Trophoblast cell (in vitro differentiated cells and primary cell): Measurements from ENCODE around the gene SERPINE2.

ENCODE experiments used
- DNase-seq, 2 donors: peaks; one replicate each; pipeline ENCODE4 v3.0.0-alpha.2; 2016
- H2AFZ ChIP-seq: 2 replicates; pipeline ENCODE4 v1.6.1; 2013; ENCODE audit warnings: low read length, moderate library complexity, mild to moderate bottlenecking; ENCODE audit not compliant: insufficient read depth, poor library complexity
- H2AK5ac ChIP-seq: 2 replicates; pipeline ENCODE4 v1.6.1; 2013; ENCODE audit warnings: mild to moderate bottlenecking, low read length
- H2BK120ac ChIP-seq: 2 replicates; pipeline ENCODE4 v1.6.1; 2013; ENCODE audit warnings: low read length, mild to moderate bottlenecking, moderate library complexity; ENCODE audit not compliant: insufficient read depth, poor library complexity
- H2BK12ac ChIP-seq: 2 replicates; pipeline ENCODE4 v1.6.1; 2013; ENCODE audit warnings: mild to moderate bottlenecking, low read length, moderate library complexity
- H2BK5ac ChIP-seq: 2 replicates; pipeline ENCODE4 v1.6.1; 2013; ENCODE audit warnings: low read length, low read depth, moderate library complexity, mild to moderate bottlenecking; ENCODE audit not compliant: poor library complexity
- H3K14ac ChIP-seq: 2 replicates; pipeline ENCODE4 v1.6.1; 2013; ENCODE audit warnings: mild to moderate bottlenecking, low read length
- H3K18ac ChIP-seq: 2 replicates; pipeline ENCODE4 v1.6.1; 2013; ENCODE audit warnings: mild to moderate bottlenecking, low read length
- H3K23ac ChIP-seq: 2 replicates; pipeline ENCODE4 v1.6.1; 2013; ENCODE audit warnings: low read length
- H3K27ac ChIP-seq: 2 replicates; pipeline ENCODE4 v1.5.1; 2013; ENCODE audit warnings: low read depth, mild to moderate bottlenecking, inconsistent platforms, low read length, moderate library complexity
- H3K27me3 ChIP-seq: 2 replicates; pipeline ENCODE4 v1.6.1; 2013; ENCODE audit warnings: inconsistent platforms, mild to moderate bottlenecking, low read length, moderate library complexity; ENCODE audit not compliant: insufficient read depth
- H3K36me3 ChIP-seq, 2 experiments: 1 replicate in 1 of 2; 2 replicates in 1 of 2; pipeline ENCODE4 v1.6.1; 2013; ENCODE audit warnings: low read length in 2 of 2, mild to moderate bottlenecking in 2 of 2, moderate library complexity in 1 of 2; ENCODE audit not compliant: insufficient read depth in 2 of 2, control insufficient read depth in 1 of 2
- H3K4ac ChIP-seq: 2 replicates; pipeline ENCODE4 v1.6.1; 2013; ENCODE audit warnings: low read depth, mild to moderate bottlenecking, low read length, moderate library complexity
- H3K4me1 ChIP-seq, 2 experiments: 1 replicate in 1 of 2; 2 replicates in 1 of 2; pipeline ENCODE4 v1.6.1; 2013; ENCODE audit warnings: low read length in 2 of 2, mild to moderate bottlenecking in 2 of 2, moderate library complexity in 1 of 2; ENCODE audit not compliant: insufficient read depth in 2 of 2, control insufficient read depth in 1 of 2
- H3K4me2 ChIP-seq: 2 replicates; pipeline ENCODE4 v1.6.1; 2013; ENCODE audit warnings: inconsistent platforms, mild to moderate bottlenecking, low read length, moderate library complexity
- H3K4me3 ChIP-seq: 2 replicates; pipeline ENCODE4 v1.5.1; 2013; ENCODE audit warnings: mild to moderate bottlenecking, low read depth, low read length, inconsistent platforms
- H3K79me1 ChIP-seq: one replicate; pipeline ENCODE4 v1.6.1; 2013; ENCODE audit warnings: low read length
- H3K79me2 ChIP-seq: 2 replicates; pipeline ENCODE4 v1.6.1; 2013; ENCODE audit warnings: low read length, mild to moderate bottlenecking; ENCODE audit not compliant: control insufficient read depth, insufficient read depth, poor library complexity
- H3K9ac ChIP-seq: 2 replicates; pipeline ENCODE4 v1.6.1; 2013; ENCODE audit warnings: mild to moderate bottlenecking, low read length
- H3K9me3 ChIP-seq: 2 replicates; pipeline ENCODE4 v1.6.1; 2013; ENCODE audit warnings: low read depth, mild to moderate bottlenecking, control low read depth, inconsistent platforms, low read length; ENCODE audit not compliant: insufficient read depth
- H4K12ac ChIP-seq: 2 replicates; pipeline ENCODE4 v1.6.1; 2013; ENCODE audit warnings: low read depth, mild to moderate bottlenecking, low read length, moderate library complexity
- H4K8ac ChIP-seq: 2 replicates; pipeline ENCODE4 v1.6.1; 2013; ENCODE audit warnings: low read depth, mild to moderate bottlenecking, low read length, moderate library complexity
- H4K91ac ChIP-seq: one replicate; pipeline ENCODE4 v1.6.1; 2013; ENCODE audit warnings: low read depth, mild to moderate bottlenecking, low read length, moderate library complexity
- WGBS: extraction: QIAGEN DNeasy Blood & Tissue Kit; methylation state at CpG from one replicate; pipeline ENCODE4 v1.1.7; 2013; ENCODE audit warnings: missing lambda C conversion rate; ENCODE audit not compliant: insufficient read length, insufficient coverage; ENCODE audit errors: extremely low coverage; 5-methylcytosine and 5-hydroxymethylcytosine counted together

Gene SERPINE2

GRCh38 chr2:224042191-224042696, 3.2 kb upstream of the SERPINE2 start:
- Histone ChIP-seq H3K4me3 (no peak overlapping the region), H4K91ac (no peak overlapping the region), H3K23ac (no peak overlapping the region), H3K79me1 (peaks cover 3% of the 10 kb centered on the region), H3K27me3 (peaks cover 3% of the 10 kb centered on the region), H2BK12ac (no peak overlapping the region), H3K4me2 (no peak overlapping the region), H3K27ac (no peak overlapping the region), H3K9ac (no peak overlapping the region), H2AK5ac (no peak overlapping the region), H3K79me2 (peaks cover 3% of the 10 kb centered on the region), H3K18ac (no peak overlapping the region), H3K36me3 (no peaks in the 10 kb centered on the region), H2BK120ac (no peak overlapping the region), H3K4ac (no peak overlapping the region), H3K4me1 (peaks cover 0 to 2% of the 10 kb centered on the region in 2 experiments), H2BK5ac (no peak overlapping the region), H3K14ac (no peak overlapping the region), H2AFZ (no peak overlapping the region), H4K12ac (no peak overlapping the region), H3K9me3 (no peaks in the 10 kb centered on the region), H4K8ac (no peak overlapping the region)
- no peak for DNase-seq
- no CpG with 5 or more reads among the region's 6 CpGs for WGBS

- peaks cover 0 to 2% of the 10 kb centered on the region in 2 experiments for H3K4me1 ChIP-seq
- H3K27ac ChIP-seq: no peak overlapping the region
- H4K91ac ChIP-seq: no peak overlapping the region
- no peak overlapping the region for H4K12ac ChIP-seq
- no peak overlapping the region for H3K18ac ChIP-seq
- H2BK5ac ChIP-seq: no peak overlapping the region
- no CpG with 5 or more reads among the region's 6 CpGs for WGBS
- H3K79me1 ChIP-seq: peaks cover 3% of the 10 kb centered on the region
- no peak overlapping the region for H3K4me2 ChIP-seq
- no peak overlapping the region for H3K23ac ChIP-seq
- no peak for DNase-seq
- H3K9ac ChIP-seq: no peak overlapping the region
- H2AFZ ChIP-seq: no peak overlapping the region
- H3K4me3 ChIP-seq: no peak overlapping the region
- no peaks in the 10 kb centered on the region for H3K36me3 ChIP-seq
- peaks cover 3% of the 10 kb centered on the region for H3K79me2 ChIP-seq
- no peak overlapping the region for H2BK12ac ChIP-seq
- no peak overlapping the region for H4K8ac ChIP-seq
- H3K4ac ChIP-seq: no peak overlapping the region
- no peaks in the 10 kb centered on the region for H3K9me3 ChIP-seq
- no peak overlapping the region for H3K14ac ChIP-seq
- peaks cover 3% of the 10 kb centered on the region for H3K27me3 ChIP-seq
- no peak overlapping the region for H2BK120ac ChIP-seq
- no peak overlapping the region for H2AK5ac ChIP-seq
Observed at GRCh38 chr2:224041554-224041953, 2.5 kb upstream of the SERPINE2 start.

- peaks cover 3% of the 10 kb centered on the region for H3K27me3 ChIP-seq
- H4K91ac ChIP-seq: no peak overlapping the region
- H2AK5ac ChIP-seq: no peak overlapping the region
- no peak overlapping the region for H3K23ac ChIP-seq
- H3K4ac ChIP-seq: no peak overlapping the region
- H3K9ac ChIP-seq: no peak overlapping the region
- H4K8ac ChIP-seq: no peak overlapping the region
- peaks cover 3% of the 10 kb centered on the region for H3K79me2 ChIP-seq
- no peaks in the 10 kb centered on the region for H3K9me3 ChIP-seq
- no peak overlapping the region for H2BK12ac ChIP-seq
- H3K4me1 ChIP-seq: peaks cover 0 to 2% of the 10 kb centered on the region in 2 experiments
- H3K36me3 ChIP-seq: no peaks in the 10 kb centered on the region
- no peak overlapping the region for H3K14ac ChIP-seq
- H4K12ac ChIP-seq: no peak overlapping the region
- H3K27ac ChIP-seq: no peak overlapping the region
- no peak overlapping the region for H2BK120ac ChIP-seq
- peaks cover 3% of the 10 kb centered on the region for H3K79me1 ChIP-seq
- no CpG with 5 or more reads among the region's 3 CpGs for WGBS
- H3K18ac ChIP-seq: no peak overlapping the region
- no peak overlapping the region for H2BK5ac ChIP-seq
- H2AFZ ChIP-seq: no peak overlapping the region
- H3K4me2 ChIP-seq: no peak overlapping the region
- H3K4me3 ChIP-seq: no peak overlapping the region
- no peak for DNase-seq
Observed at GRCh38 chr2:224040753-224041152, 1.7 kb upstream of the SERPINE2 start.

GRCh38 chr2:224039770-224040440, 819 bp upstream of the SERPINE2 start:
- Histone ChIP-seq H3K4ac (no peak overlapping the region), H3K27me3 (peaks cover 3% of the 10 kb centered on the region), H3K27ac (no peak overlapping the region), H4K91ac (no peak overlapping the region), H3K23ac (no peak overlapping the region), H2BK120ac (no peak overlapping the region), H3K79me1 (peaks cover 3% of the 10 kb centered on the region), H3K9me3 (no peaks in the 10 kb centered on the region), H3K36me3 (no peaks in the 10 kb centered on the region), H4K12ac (no peak overlapping the region), H3K4me3 (peak overlapping the region; percentile 87), H2AK5ac (no peak overlapping the region), H3K4me2 (peak overlapping the region; percentile 83), H3K18ac (no peak overlapping the region), H2BK5ac (no peak overlapping the region), H3K4me1 (peaks cover 0 to 2% of the 10 kb centered on the region in 2 experiments), H2AFZ (peak overlapping the region; percentile 47), H3K9ac (no peak overlapping the region), H2BK12ac (no peak overlapping the region), H4K8ac (no peak overlapping the region), H3K14ac (no peak overlapping the region), H3K79me2 (peaks cover 3% of the 10 kb centered on the region)
- WGBS: no CpG with 5 or more reads among the region's 21 CpGs
- DNase-seq: peak in 1 of 2 donors; percentile 100
